GM12878 (cell line): ENCODE measurements around the gene REG1B. TPM values are rescaled to one million over a fixed set of nuclear protein-coding genes. Genes with fewer than 3 reads are reported as not detected.

Source experiments
- ATAC-seq: fragments of 200-7000 bp; cut with Tn5 transposase; 3 replicates; pipeline ENCODE4 v1.9.1; 2020; ENCODE audit warnings: mild to moderate bottlenecking, moderate library complexity
- BruUV-seq: library from RNA; stranded (reverse); fragments of 400-500 nt; replicated peaks from 2 replicates; lab custom pipeline; 2021; lab: Mats Ljungman, UMichigan
- CTCF ChIA-PET: fragments of 300-600 bp; sonication (Branson Sonifier 250); formaldehyde crosslinking; extraction: SDS; loops from one replicate; lab custom pipeline; 2021; ENCODE audit warnings: inconsistent platforms; lab: Yijun Ruan, JAX
- POLR2A ChIA-PET: fragments of 350-600 bp; formaldehyde crosslinking; extraction: SDS; loops from one replicate; lab custom pipeline; 2021; ENCODE audit warnings: inconsistent platforms; lab: Charles Lee
- RAD21 ChIA-PET: fragments of 300-600 bp; sonication (Branson Sonifier 250); formaldehyde crosslinking; loops from one replicate; lab custom pipeline; 2023; ENCODE audit warnings: antibody characterized with exemption; ENCODE audit not compliant: unreplicated experiment; lab: Charles Lee
- SMC1A ChIA-PET: fragments of 300-600 bp; sonication (Branson Sonifier 250); formaldehyde crosslinking; loops from one replicate; lab custom pipeline; 2023; ENCODE audit not compliant: unreplicated experiment, uncharacterized antibody; lab: Charles Lee
- DNase-seq: peaks from one replicate; pipeline ENCODE4 v3.0.0-alpha.2; 2011; ENCODE audit warnings: low read depth, low spot score
- FAIRE-seq: peaks from 3 replicates; lab custom pipeline; 2011; peaks lifted over from hg19 to GRCh38; lab: Jason Lieb, UNC
- H2AFZ ChIP-seq: 2 replicates; pipeline ENCODE4 v1.6.0; 2011; ENCODE audit warnings: low read depth, low read length, control low read depth; ENCODE audit not compliant: control insufficient read depth
- H3K27ac ChIP-seq: 2 replicates; pipeline ENCODE4 v1.5.1; 2011; ENCODE audit warnings: control low read depth; ENCODE audit not compliant: control insufficient read depth, insufficient read depth
- H3K27me3 ChIP-seq, 2 experiments: replicated peaks in 1 of 2; 2 replicates each; pipeline versions ENCODE4 v1.6.0 to v1.6.1; 2011; ENCODE audit warnings: low read length in 1 of 2; ENCODE audit not compliant: control insufficient read depth in 2 of 2, insufficient read depth in 2 of 2
- H3K36me3 ChIP-seq, 2 experiments: 2 replicates each; pipeline ENCODE4 v1.5.1; 2011; ENCODE audit warnings: low read length in 1 of 2; ENCODE audit not compliant: control insufficient read depth in 2 of 2, insufficient read depth in 2 of 2
- H3K4me1 ChIP-seq: 2 replicates; pipeline ENCODE4 v1.6.1; 2011; ENCODE audit warnings: mild to moderate bottlenecking, low read length, moderate library complexity, mixed read lengths; ENCODE audit not compliant: control insufficient read depth, insufficient read depth
- H3K4me2 ChIP-seq: 2 replicates; pipeline ENCODE4 v1.6.0; 2011; ENCODE audit warnings: control low read depth; ENCODE audit not compliant: control insufficient read depth, insufficient read depth
- H3K4me3 ChIP-seq: fragments of 200-600 bp; sonication (generic); 2 replicates; pipeline ENCODE4 v1.5.1; 2016
- H3K79me2 ChIP-seq: 2 replicates; pipeline ENCODE4 v1.6.0; 2011; ENCODE audit warnings: low read length; ENCODE audit not compliant: control insufficient read depth, insufficient read depth
- H3K9ac ChIP-seq: 2 replicates; pipeline ENCODE4 v1.8.0; 2011; ENCODE audit warnings: low read length, control low read depth, mixed read lengths; ENCODE audit not compliant: control insufficient read depth, insufficient read depth
- H3K9me3 ChIP-seq: replicated peaks from 3 replicates; pipeline ENCODE4 v1.5.1; 2011; ENCODE audit warnings: mild to moderate bottlenecking, low read length; ENCODE audit not compliant: control insufficient read depth, insufficient read depth
- H4K20me1 ChIP-seq: 2 replicates; pipeline ENCODE4 v1.6.0; 2011; ENCODE audit not compliant: control insufficient read depth, insufficient read depth
- BCL3 ChIP-seq: IDR thresholded peaks from 2 replicates; pipeline ENCODE4 v1.6.1; 2011; ENCODE audit warnings: borderline replicate concordance, low read depth, mild to moderate bottlenecking, moderate library complexity, low read length; ENCODE audit not compliant: insufficient read depth, poor library complexity, severe bottlenecking
- EP300 ChIP-seq, 2 experiments: fragments of 150-350 bp in 1 of 2; IDR thresholded peaks; 2 replicates each; pipeline ENCODE4 v1.6.1; 2011 to 2012; ENCODE audit warnings: low read depth in 2 of 2, low read length in 2 of 2, borderline replicate concordance in 1 of 2, improper control_type of control experiment in 1 of 2, inconsistent platforms in 1 of 2; ENCODE audit not compliant: control insufficient read depth in 1 of 2
- FOXM1 ChIP-seq: IDR thresholded peaks from 2 replicates; pipeline ENCODE4 v1.6.1; 2012; ENCODE audit warnings: low read depth, mild to moderate bottlenecking, inconsistent platforms, low read length, moderate library complexity
- MEF2A ChIP-seq: IDR thresholded peaks from 2 replicates; pipeline ENCODE4 v1.6.1; 2011; ENCODE audit warnings: low read depth, mild to moderate bottlenecking, low read length, moderate library complexity; ENCODE audit not compliant: insufficient read depth
- MLLT1 ChIP-seq: fragments of 450-650 bp; IDR thresholded peaks from 2 replicates; pipeline ENCODE4 v1.6.1; 2016; ENCODE audit warnings: mild to moderate bottlenecking
- PAX8 ChIP-seq: fragments of 450-650 bp; IDR thresholded peaks from 2 replicates; pipeline ENCODE4 v1.6.1; 2017; ENCODE audit warnings: mild to moderate bottlenecking, moderate library complexity
- SKIL ChIP-seq: fragments of 450-650 bp; IDR thresholded peaks from 2 replicates; pipeline ENCODE4 v1.6.1; 2017; ENCODE audit warnings: mild to moderate bottlenecking, low read depth, inconsistent platforms; ENCODE audit not compliant: poor library complexity, severe bottlenecking
- SREBF1 ChIP-seq: IDR thresholded peaks from 2 replicates; pipeline ENCODE4 v1.6.1; 2012; ENCODE audit warnings: mild to moderate bottlenecking, low read length
- WGBS: methylation state at CpG from one replicate; pipeline ENCODE4 v1.1.6; 2016; ENCODE audit warnings: low lambda C conversion rate; ENCODE audit not compliant: insufficient replicate concordance, insufficient coverage; ENCODE audit errors: missing lambda C conversion rate; 5-methylcytosine and 5-hydroxymethylcytosine counted together
- in situ Hi-C: fragments of 300-500 bp; cut with MboI; formaldehyde crosslinking; loops from 9 replicates; pipeline ENCODE4 v1.14.3; 2018; ENCODE audit warnings: mixed read lengths
- intact Hi-C: fragments of 100-400 bp; cut with micrococcal nuclease; formaldehyde crosslinking; loops from one replicate; pipeline ENCODE4 v1.14.2; 2022; ENCODE audit not compliant: unreplicated experiment
- polyA plus RNA-seq, 11 experiments: library from polyadenylated mRNA; depleted of rRNA in 4 of 11; unstranded in 6 of 11; stranded (reverse) in 5 of 11; fragments of >200 nt; fragmentation: Nextera tagmentation in 4 of 11; fragmentation: Illumina TruSeq in 1 of 11; extraction: Ambion mirVana in 4 of 11; extraction: Trizol in 1 of 11; gene quantifications; 1 replicate in 1 of 11; 2 replicates in 10 of 11; pipeline versions ENCODE4 v1.2.1 to v1.2.3, GENCODE V29; 2011 to 2016; ENCODE audit warnings: inconsistent platforms in 2 of 11, missing spikeins in 2 of 11, low read depth in 1 of 11
- total RNA-seq, 4 experiments: library from RNA; depleted of rRNA in 3 of 4; stranded (reverse); fragments of >200 nt in 3 of 4; fragmentation: Illumina TruSeq in 1 of 4; extraction: Trizol in 1 of 4; gene quantifications; 2 replicates each; pipeline versions ENCODE4 v1.2.1 to v1.2.3, GENCODE V29; 2013 to 2021

REG1B gene
- total and polyA plus RNA-seq, 10 of the 15 experiments (the other 5 are each of a cell fraction or from before 2014, with no cell fraction given), result 2.7 TPM; not detected in 9

- in situ Hi-C loops (no loop called here), intact Hi-C loops (no loop called here)
- CTCF ChIA-PET, result no interaction called here
- H3K36me3 ChIP-seq, result no peaks in the 10 kb centered on the region
- no peak overlapping the region for H3K9ac ChIP-seq
- H3K27me3 ChIP-seq, result no peaks in the 10 kb centered on the region
- no peaks in the 10 kb centered on the region for H4K20me1 ChIP-seq
- no peak overlapping the region for H2AFZ ChIP-seq
- TF ChIP-seq PAX8 (no peak), FOXM1 (no peak), BCL3 (no peak), SREBF1 (no peak), MEF2A (no peak), SKIL (no peak), MLLT1 (no peak), EP300 (IDR thresholded peaks at IDR 0.05; ENCODE audit: borderline replicate concordance in 1 of 2, control insufficient read depth in 1 of 2, low read depth in 2 of 2, low read length in 2 of 2) (no peak)
- BruUV-seq, result no TSS peak
- H3K27ac ChIP-seq, result no peak overlapping the region
- 14% methylated on average over 4 of the region's 4 CpGs for WGBS
- H3K79me2 ChIP-seq, result no peaks in the 10 kb centered on the region
- DNase-seq (no peak), FAIRE-seq (no peak), ATAC-seq (no peak)
- SMC1A ChIA-PET, result no interaction called here
- no peaks in the 10 kb centered on the region for H3K4me1 ChIP-seq
- no peak overlapping the region for H3K4me3 ChIP-seq
- POLR2A ChIA-PET, result no interaction called here
- RAD21 ChIA-PET, result no interaction called here
- no peak overlapping the region for H3K4me2 ChIP-seq
- H3K9me3 ChIP-seq, result no peaks in the 10 kb centered on the region
These were observed 43.9 kb upstream of the REG1B start for GRCh38 chr2:79131687-79132086.
